ENCODE results near the gene PPIA.

- TF ChIP-seq EZH2 (IDR thresholded peaks at IDR 0.05; ENCODE audit: borderline replicate concordance, low read depth, low read length, poor library complexity, severe bottlenecking): no peak
- no peak for TF ChIP-seq CTCF (conservative IDR thresholded peaks at IDR 0.05; ENCODE audit: low read depth, low read length)
Observed at GRCh38 chr7:44759246-44759645, 37.2 kb upstream of the PPIA start.
